ENCODE data around the gene MBD3L3.

- TF ChIP-seq CTCF (IDR thresholded peaks at IDR 0.05; ENCODE audit: borderline replicate concordance, extremely low read depth, low read length, poor library complexity, severe bottlenecking), result no peak
- TF ChIP-seq EZH2 (IDR thresholded peaks at IDR 0.05; ENCODE audit: borderline replicate concordance, low read depth, low read length, severe bottlenecking), result no peak
These were observed 11.4 kb upstream of the MBD3L3 start for GRCh38 chr19:7069904-7070226.
